KOPT-K1 (cell line): ENCODE data around the gene ING2.
"Not testable (repeated sequence)": the region's sequence is repeated elsewhere in the genome, so short reads cannot be mapped to it uniquely, and the experiment has no call there.

Source experiments
- H3K27ac ChIP-seq: fragments of 200-600 bp; sonication (generic); 2 replicates; pipeline ENCODE4 v1.5.1; 2016; ENCODE audit warnings: antibody characterized with exemption, mild to moderate bottlenecking, low read depth, low read length; ENCODE audit not compliant: poor library complexity, severe bottlenecking
- H3K36me3 ChIP-seq: fragments of 200-600 bp; sonication (generic); 2 replicates; pipeline ENCODE4 v1.5.1; 2017; ENCODE audit warnings: antibody characterized with exemption, mild to moderate bottlenecking, low read length, moderate library complexity; ENCODE audit not compliant: insufficient read depth
- H3K9me3 ChIP-seq: fragments of 200-600 bp; sonication (generic); 2 replicates; pipeline ENCODE4 v1.5.1; 2017; ENCODE audit warnings: antibody characterized with exemption, low read length, mild to moderate bottlenecking; ENCODE audit not compliant: insufficient read depth, poor library complexity, severe bottlenecking

ING2 gene

GRCh38 chr4:183504930-183505610 is at the start of gene ING2:
ING2 (plus strand) TSS chr4:183505058; CDS start chr4:183505196, 138 bp downstream.
- no peaks in the 10 kb centered on the region for H3K9me3 ChIP-seq
- peaks cover 1% of the 10 kb centered on the region for H3K36me3 ChIP-seq
- peak within 1 kb of the TSS; percentile 96 for H3K27ac ChIP-seq

GRCh38 chr4:183455431-183456195 is 49.2 kb upstream of the ING2 start:
- Histone ChIP-seq H3K36me3 (peaks cover 42% of the 10 kb centered on the region), H3K9me3 (no peaks in the 10 kb centered on the region), H3K27ac (peak overlapping the region; percentile 73)

GRCh38 chr4:183458005-183458404 is 46.9 kb upstream of the ING2 start:
- Histone ChIP-seq H3K36me3 (peaks cover 19% of the 10 kb centered on the region), H3K27ac (no peak overlapping the region), H3K9me3 (no peaks in the 10 kb centered on the region)

GRCh38 chr4:183463903-183464619 is 40.8 kb upstream of the ING2 start:
- H3K9me3 ChIP-seq, H3K36me3 ChIP-seq, H3K27ac ChIP-seq: not testable (repeated sequence)

- not testable (repeated sequence) for H3K9me3 ChIP-seq, H3K36me3 ChIP-seq, H3K27ac ChIP-seq
Measured at GRCh38 chr4:183465879-183466278, 39.0 kb upstream of the ING2 start.

GRCh38 chr4:183467246-183467645 is 37.6 kb upstream of the ING2 start:
- Histone ChIP-seq H3K36me3 (no peaks in the 10 kb centered on the region), H3K9me3 (no peaks in the 10 kb centered on the region), H3K27ac (no peak overlapping the region)

- Histone ChIP-seq H3K27ac (no peak overlapping the region), H3K36me3 (no peaks in the 10 kb centered on the region), H3K9me3 (no peaks in the 10 kb centered on the region)
Measured at GRCh38 chr4:183468210-183469095, 36.4 kb upstream of the ING2 start.

GRCh38 chr4:183469285-183469684 is 35.6 kb upstream of the ING2 start:
- H3K27ac ChIP-seq, result no peak overlapping the region
- no peaks in the 10 kb centered on the region for H3K36me3 ChIP-seq

GRCh38 chr4:183469936-183470335 is 34.9 kb upstream of the ING2 start:
- no peaks in the 10 kb centered on the region for H3K36me3 ChIP-seq
- no peak overlapping the region for H3K27ac ChIP-seq
- no peaks in the 10 kb centered on the region for H3K9me3 ChIP-seq

More at GRCh38 chr4:183469285-183469684, 35.6 kb upstream of the ING2 start:
- no peaks in the 10 kb centered on the region for H3K9me3 ChIP-seq

GRCh38 chr4:183470821-183471220 is 34.0 kb upstream of the ING2 start:
- H3K36me3 ChIP-seq, result no peaks in the 10 kb centered on the region
- H3K9me3 ChIP-seq, result no peaks in the 10 kb centered on the region
- H3K27ac ChIP-seq, result no peak overlapping the region

GRCh38 chr4:183471946-183472708 is 32.7 kb upstream of the ING2 start:
- H3K36me3 ChIP-seq, result no peaks in the 10 kb centered on the region
- H3K9me3 ChIP-seq, result no peaks in the 10 kb centered on the region
- H3K27ac ChIP-seq, result no peak overlapping the region

GRCh38 chr4:183478123-183478522 is 26.7 kb upstream of the ING2 start:
- Histone ChIP-seq H3K9me3 (no peaks in the 10 kb centered on the region), H3K36me3 (no peaks in the 10 kb centered on the region), H3K27ac (no peak overlapping the region)

- H3K36me3 ChIP-seq, result no peaks in the 10 kb centered on the region
- no peak overlapping the region for H3K27ac ChIP-seq
Measured at GRCh38 chr4:183478926-183479325, 25.9 kb upstream of the ING2 start.

GRCh38 chr4:183482515-183483095 is 22.3 kb upstream of the ING2 start:
- not testable (repeated sequence) for H3K36me3 ChIP-seq, H3K9me3 ChIP-seq

More at GRCh38 chr4:183478926-183479325, 25.9 kb upstream of the ING2 start:
- H3K9me3 ChIP-seq, result no peaks in the 10 kb centered on the region

More at GRCh38 chr4:183482515-183483095, 22.3 kb upstream of the ING2 start:
- H3K27ac ChIP-seq, result not testable (repeated sequence)
